Measurements from ENCODE around the gene ATXN7L1.

The ATXN7L1 gene

GRCh38 chr7:105905910-105906568, 29.6 kb upstream of the ATXN7L1 start:
- Histone ChIP-seq H3K36me3 (replicated peaks; ENCODE audit: low read depth, low read length) (peaks cover 3% of the 10 kb centered on the region), H3K4me2 (ENCODE audit: low read length) (peak overlapping the region; percentile 36), H4K20me1 (ENCODE audit: insufficient read depth, low read length) (no peaks in the 10 kb centered on the region)

GRCh38 chr7:105905209-105905909, 29.0 kb upstream of the ATXN7L1 start:
- Histone ChIP-seq H3K4me3 (ENCODE audit: low read length) (peak overlapping the region; percentile 3; the same call in 1 of the 2 replicates), H3K9ac (ENCODE audit: low read length) (no peak overlapping the region), H3K36me3 (replicated peaks; ENCODE audit: low read depth, low read length) (peaks cover 3% of the 10 kb centered on the region), H3K27ac (ENCODE audit: low read length) (no peak overlapping the region), H3K4me2 (ENCODE audit: low read length) (peak overlapping the region; percentile 36), H3K79me2 (ENCODE audit: low read length) (no peaks in the 10 kb centered on the region), H3K9me3 (ENCODE audit: insufficient read depth, low read length) (no peaks in the 10 kb centered on the region), H3K27me3 (ENCODE audit: low read depth, low read length) (peaks cover 22% of the 10 kb centered on the region), H2AFZ (ENCODE audit: low read depth, low read length) (no peak overlapping the region), H4K20me1 (ENCODE audit: insufficient read depth, low read length) (no peaks in the 10 kb centered on the region), H3K4me1 (ENCODE audit: low read length) (peaks cover 14% of the 10 kb centered on the region)
- TF ChIP-seq, protein P1, sequence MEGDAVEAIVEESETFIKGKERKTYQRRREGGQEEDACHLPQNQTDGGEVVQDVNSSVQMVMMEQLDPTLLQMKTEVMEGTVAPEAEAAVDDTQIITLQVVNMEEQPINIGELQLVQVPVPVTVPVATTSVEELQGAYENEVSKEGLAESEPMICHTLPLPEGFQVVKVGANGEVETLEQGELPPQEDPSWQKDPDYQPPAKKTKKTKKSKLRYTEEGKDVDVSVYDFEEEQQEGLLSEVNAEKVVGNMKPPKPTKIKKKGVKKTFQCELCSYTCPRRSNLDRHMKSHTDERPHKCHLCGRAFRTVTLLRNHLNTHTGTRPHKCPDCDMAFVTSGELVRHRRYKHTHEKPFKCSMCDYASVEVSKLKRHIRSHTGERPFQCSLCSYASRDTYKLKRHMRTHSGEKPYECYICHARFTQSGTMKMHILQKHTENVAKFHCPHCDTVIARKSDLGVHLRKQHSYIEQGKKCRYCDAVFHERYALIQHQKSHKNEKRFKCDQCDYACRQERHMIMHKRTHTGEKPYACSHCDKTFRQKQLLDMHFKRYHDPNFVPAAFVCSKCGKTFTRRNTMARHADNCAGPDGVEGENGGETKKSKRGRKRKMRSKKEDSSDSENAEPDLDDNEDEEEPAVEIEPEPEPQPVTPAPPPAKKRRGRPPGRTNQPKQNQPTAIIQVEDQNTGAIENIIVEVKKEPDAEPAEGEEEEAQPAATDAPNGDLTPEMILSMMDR (IDR thresholded peaks at IDR 0.05; ENCODE audit: low read depth, low read length) = no peak
- TF ChIP-seq EZH2phosphoT487 (IDR thresholded peaks at IDR 0.05; ENCODE audit: low read depth) = no peak

More at GRCh38 chr7:105905910-105906568, 29.6 kb upstream of the ATXN7L1 start:
- peaks cover 22% of the 10 kb centered on the region for H3K27me3 ChIP-seq (ENCODE audit: low read depth, low read length)
- H3K79me2 ChIP-seq (ENCODE audit: low read length) = no peaks in the 10 kb centered on the region
- H3K9ac ChIP-seq (ENCODE audit: low read length) = no peak overlapping the region
- no peaks in the 10 kb centered on the region for H3K9me3 ChIP-seq (ENCODE audit: insufficient read depth, low read length)
- TF ChIP-seq, protein P1 (IDR thresholded peaks at IDR 0.05; ENCODE audit: low read depth, low read length) = no peak
- no peak for TF ChIP-seq EZH2phosphoT487 (IDR thresholded peaks at IDR 0.05; ENCODE audit: low read depth)
- H3K4me1 ChIP-seq (ENCODE audit: low read length) = peaks cover 14% of the 10 kb centered on the region
- no peak overlapping the region for H2AFZ ChIP-seq (ENCODE audit: low read depth, low read length)
- H3K27ac ChIP-seq (ENCODE audit: low read length) = no peak overlapping the region
- no peak overlapping the region for H3K4me3 ChIP-seq (ENCODE audit: low read length)

DNA sequence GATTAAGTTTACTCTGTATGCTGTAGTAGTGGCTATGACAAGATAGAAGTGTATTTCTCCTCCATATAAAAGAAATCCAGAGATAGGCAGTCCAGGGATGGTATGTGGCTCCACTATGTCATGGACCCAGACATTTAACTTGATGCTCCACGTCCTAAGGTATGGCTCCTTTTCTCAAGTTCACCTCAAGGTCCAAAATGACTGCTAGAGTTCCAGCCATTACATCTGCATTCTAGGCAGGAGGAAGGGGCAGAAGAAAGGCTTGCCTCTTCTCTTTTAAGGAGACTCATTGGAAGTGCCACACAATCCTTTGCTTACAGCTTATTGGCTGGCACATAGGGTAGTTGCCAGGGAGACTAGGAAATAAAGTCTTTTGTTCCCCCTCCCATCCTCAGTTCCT, 27.7 kb upstream of the ATXN7L1 start:
- H3K9ac ChIP-seq (ENCODE audit: low read length) = no peak overlapping the region
- peaks cover 3% of the 10 kb centered on the region for H3K36me3 ChIP-seq (replicated peaks; ENCODE audit: low read depth, low read length)
- no peaks in the 10 kb centered on the region for H4K20me1 ChIP-seq (ENCODE audit: insufficient read depth, low read length)
- H2AFZ ChIP-seq (ENCODE audit: low read depth, low read length) = no peak overlapping the region
- H3K27me3 ChIP-seq (ENCODE audit: low read depth, low read length) = peaks cover 23% of the 10 kb centered on the region
- H3K4me2 ChIP-seq (ENCODE audit: low read length) = no peak overlapping the region
- H3K27ac ChIP-seq (ENCODE audit: low read length) = no peak overlapping the region
- peaks cover 14% of the 10 kb centered on the region for H3K4me1 ChIP-seq (ENCODE audit: low read length)
- H3K4me3 ChIP-seq (ENCODE audit: low read length) = no peak overlapping the region
- TF ChIP-seq, protein P1 (IDR thresholded peaks at IDR 0.05; ENCODE audit: low read depth, low read length) = no peak
- no peak for TF ChIP-seq EZH2phosphoT487 (IDR thresholded peaks at IDR 0.05; ENCODE audit: low read depth)
- no peaks in the 10 kb centered on the region for H3K79me2 ChIP-seq (ENCODE audit: low read length)
- no peaks in the 10 kb centered on the region for H3K9me3 ChIP-seq (ENCODE audit: insufficient read depth, low read length)

- Histone ChIP-seq H3K36me3 (replicated peaks; ENCODE audit: low read depth, low read length) (peaks cover 3% of the 10 kb centered on the region), H3K27ac (ENCODE audit: low read length) (no peak overlapping the region), H3K79me2 (ENCODE audit: low read length) (no peaks in the 10 kb centered on the region), H3K4me1 (ENCODE audit: low read length) (peaks cover 14% of the 10 kb centered on the region), H2AFZ (ENCODE audit: low read depth, low read length) (no peak overlapping the region), H3K4me2 (ENCODE audit: low read length) (no peak overlapping the region), H4K20me1 (ENCODE audit: insufficient read depth, low read length) (no peaks in the 10 kb centered on the region), H3K27me3 (ENCODE audit: low read depth, low read length) (peaks cover 35% of the 10 kb centered on the region), H3K9me3 (ENCODE audit: insufficient read depth, low read length) (no peaks in the 10 kb centered on the region), H3K4me3 (ENCODE audit: low read length) (no peak overlapping the region), H3K9ac (ENCODE audit: low read length) (no peak overlapping the region)
- TF ChIP-seq, protein P1 (IDR thresholded peaks at IDR 0.05; ENCODE audit: low read depth, low read length) = no peak
- TF ChIP-seq EZH2phosphoT487 (IDR thresholded peaks at IDR 0.05; ENCODE audit: low read depth) = no peak
Measured at GRCh38 chr7:105902325-105902911, 26.0 kb upstream of the ATXN7L1 start.

Measured in OCI-LY3 (cell line).